D341Med (cell line): ENCODE measurements around the gene KCTD4.
"Not testable (repeated sequence)": the region's sequence is repeated elsewhere in the genome, so short reads cannot be mapped to it uniquely, and the experiment has no call there.

ENCODE experiments used
- DNase-seq: peaks from one replicate; pipeline ENCODE4 v3.0.0; 2012; ENCODE audit warnings: low spot score

The KCTD4 gene

GRCh38 chr13:45215392-45216077 lies 14.7 kb upstream of the KCTD4 start:
- no peak for DNase-seq

GRCh38 chr13:45209229-45209628 lies 8.4 kb upstream of the KCTD4 start:
- DNase-seq: no peak

- DNase-seq: no peak
These were observed 7.3 kb upstream of the KCTD4 start for GRCh38 chr13:45208132-45208531.

- no peak for DNase-seq
These were observed 6.5 kb upstream of the KCTD4 start for GRCh38 chr13:45207319-45207718.

GRCh38 chr13:45206340-45206739 lies 5.5 kb upstream of the KCTD4 start:
- DNase-seq: no peak

GRCh38 chr13:45205124-45205523 lies 4.3 kb upstream of the KCTD4 start:
- DNase-seq: no peak

- no peak for DNase-seq
These were observed 1.1 kb downstream of the KCTD4 start for GRCh38 chr13:45199711-45200110.

- DNase-seq: no peak
These were observed 1.9 kb downstream of the KCTD4 start for GRCh38 chr13:45198924-45199323.

- DNase-seq: no peak
These were observed 2.8 kb downstream of the KCTD4 start for GRCh38 chr13:45198041-45198440.

GRCh38 chr13:45196622-45197021 lies 4.2 kb downstream of the KCTD4 start:
- DNase-seq: no peak

- DNase-seq: no peak
These were observed 4.7 kb downstream of the KCTD4 start for GRCh38 chr13:45196096-45196495.

GRCh38 chr13:45195421-45195820 lies 5.4 kb downstream of the KCTD4 start:
- DNase-seq: no peak

GRCh38 chr13:45194081-45194939 lies 6.5 kb downstream of the KCTD4 start:
- peak; percentile 73 for DNase-seq

GRCh38 chr13:45191874-45192273 lies 9.0 kb downstream of the KCTD4 start:
- no peak for DNase-seq

GRCh38 chr13:45189511-45189910 lies 11.3 kb downstream of the KCTD4 start:
- DNase-seq: not testable (repeated sequence)

GRCh38 chr13:45189077-45189476 lies 11.8 kb downstream of the KCTD4 start:
- DNase-seq: not testable (repeated sequence)

- DNase-seq: no peak
These were observed 15.6 kb downstream of the KCTD4 start for GRCh38 chr13:45185286-45185685.

GRCh38 chr13:45184693-45185092 lies 16.2 kb downstream of the KCTD4 start:
- DNase-seq: no peak

GRCh38 chr13:45180713-45181601 lies 19.9 kb downstream of the KCTD4 start:
- no peak for DNase-seq

GRCh38 chr13:45180303-45180702 lies 20.5 kb downstream of the KCTD4 start:
- no peak for DNase-seq

- DNase-seq: no peak
These were observed 21.4 kb downstream of the KCTD4 start for GRCh38 chr13:45179428-45179827.
